Esophagus mucosa (tissue), 1 donor: Measurements from ENCODE around the gene GNRHR. TPM values are rescaled to one million over a fixed set of nuclear protein-coding genes. Genes with fewer than 3 reads are reported as not detected.
"Not testable (repeated sequence)": the region's sequence is repeated elsewhere in the genome, so short reads cannot be mapped to it uniquely, and the experiment has no call there.

Source experiments
- ATAC-seq: fragments of 200-7000 bp; cut with Tn5 transposase; one replicate; pipeline ENCODE4 v1.9.1; 2020
- total RNA-seq: library from RNA; stranded (reverse); gene quantifications from one replicate; pipeline ENCODE4 v1.2.4, GENCODE V29; 2023
- donor health status: DM: yes; HTN: yes; CAD: no.

Gene GNRHR
- total RNA-seq: 0.56 TPM

GRCh38 chr4:67754288-67754687 is at the start of gene GNRHR:
TSS of gene GNRHR (minus strand) at chr4:67754388. CDS start at chr4:67754335, 53 bp downstream.
- no peak for ATAC-seq

- ATAC-seq: no peak
These were observed 42.6 kb upstream of the GNRHR start for GRCh38 chr4:67796810-67797209.

GRCh38 chr4:67790721-67791120 is 36.5 kb upstream of the GNRHR start:
- no peak for ATAC-seq

GRCh38 chr4:67787311-67787710 is 33.1 kb upstream of the GNRHR start:
- ATAC-seq: no peak

GRCh38 chr4:67785528-67785927 is 31.3 kb upstream of the GNRHR start:
- ATAC-seq: peak; percentile 25

GRCh38 chr4:67779631-67780030 is 25.4 kb upstream of the GNRHR start:
- ATAC-seq: peak; percentile 93

GRCh38 chr4:67776746-67777145 is 22.6 kb upstream of the GNRHR start:
- no peak for ATAC-seq

- ATAC-seq: peak; percentile 94
These were observed 16.2 kb upstream of the GNRHR start for GRCh38 chr4:67770422-67770821.

GRCh38 chr4:67765928-67766327 is 11.7 kb upstream of the GNRHR start:
- ATAC-seq: peak; percentile 83

- ATAC-seq: no peak
These were observed 11.2 kb upstream of the GNRHR start for GRCh38 chr4:67765401-67765800.

- no peak for ATAC-seq
These were observed 10.0 kb upstream of the GNRHR start for GRCh38 chr4:67764183-67764582.

GRCh38 chr4:67762086-67762485 is 7.9 kb upstream of the GNRHR start:
- ATAC-seq: no peak

GRCh38 chr4:67756991-67757390 is 2.8 kb upstream of the GNRHR start:
- ATAC-seq: not testable (repeated sequence)

- ATAC-seq: no peak
These were observed 1.8 kb upstream of the GNRHR start for GRCh38 chr4:67755974-67756373.

- ATAC-seq: no peak
These were observed 2.9 kb downstream of the GNRHR start for GRCh38 chr4:67751260-67751659.

- no peak for ATAC-seq
These were observed 3.5 kb downstream of the GNRHR start for GRCh38 chr4:67750691-67751090.

- no peak for ATAC-seq
These were observed 4.9 kb downstream of the GNRHR start for GRCh38 chr4:67749286-67749685.

GRCh38 chr4:67746797-67747495 is 7.2 kb downstream of the GNRHR start:
- ATAC-seq: no peak

- ATAC-seq: no peak
These were observed 9.5 kb downstream of the GNRHR start for GRCh38 chr4:67744561-67745283.

- no peak for ATAC-seq
These were observed 11.0 kb downstream of the GNRHR start for GRCh38 chr4:67743194-67743593.

GRCh38 chr4:67736262-67736661 is 17.9 kb downstream of the GNRHR start:
- no peak for ATAC-seq

- no peak for ATAC-seq
These were observed 18.9 kb downstream of the GNRHR start for GRCh38 chr4:67735325-67735724.

- ATAC-seq: not testable (repeated sequence)
These were observed 23.7 kb downstream of the GNRHR start for GRCh38 chr4:67730511-67730910.

- ATAC-seq: no peak
These were observed 26.9 kb downstream of the GNRHR start for GRCh38 chr4:67727124-67727850.
